Activated T-helper 9 cell treated with anti-CD3 and anti-CD28 coated beads, Interleukin-2, amount 50 U/mL, for 16 hours (primary cell): Measurements from ENCODE around the gene CDC73.
"Not testable (repeated sequence)": the region's sequence is repeated elsewhere in the genome, so short reads cannot be mapped to it uniquely, and the experiment has no call there.

Experiments
- DNase-seq: peaks from one replicate; pipeline ENCODE4 v3.0.0-alpha.2; 2020; ENCODE audit warnings: low read depth

The CDC73 gene

DNA sequence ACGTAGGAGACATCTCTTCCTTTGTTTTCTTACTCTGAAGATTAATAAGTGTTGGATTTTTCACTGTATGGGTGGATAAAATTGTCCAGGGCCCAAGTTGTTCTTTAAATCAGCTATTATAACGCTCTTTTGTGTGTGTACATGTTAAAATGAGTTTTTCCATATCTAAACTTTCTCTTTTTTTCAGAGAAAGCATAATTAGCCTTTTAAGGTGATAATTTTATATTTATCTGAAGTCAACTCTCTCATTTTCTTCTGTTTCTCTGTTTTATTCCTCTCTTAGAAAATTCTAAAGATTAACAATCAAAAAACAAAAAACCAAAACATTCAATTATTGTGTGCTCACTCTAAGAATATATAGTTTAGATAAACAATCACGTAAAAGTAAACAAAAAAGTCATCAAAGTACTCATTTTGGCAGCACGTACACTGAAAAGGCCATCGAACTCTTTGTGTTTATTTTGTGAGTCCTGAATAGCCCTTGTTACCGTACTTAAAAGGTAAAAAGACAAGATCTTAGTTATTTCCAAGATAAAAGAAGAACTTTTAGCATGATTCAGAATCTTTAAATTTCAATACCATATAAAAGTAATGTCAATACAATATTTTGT lies 7.2 kb upstream of the CDC73 start:
- no peak for DNase-seq

DNA sequence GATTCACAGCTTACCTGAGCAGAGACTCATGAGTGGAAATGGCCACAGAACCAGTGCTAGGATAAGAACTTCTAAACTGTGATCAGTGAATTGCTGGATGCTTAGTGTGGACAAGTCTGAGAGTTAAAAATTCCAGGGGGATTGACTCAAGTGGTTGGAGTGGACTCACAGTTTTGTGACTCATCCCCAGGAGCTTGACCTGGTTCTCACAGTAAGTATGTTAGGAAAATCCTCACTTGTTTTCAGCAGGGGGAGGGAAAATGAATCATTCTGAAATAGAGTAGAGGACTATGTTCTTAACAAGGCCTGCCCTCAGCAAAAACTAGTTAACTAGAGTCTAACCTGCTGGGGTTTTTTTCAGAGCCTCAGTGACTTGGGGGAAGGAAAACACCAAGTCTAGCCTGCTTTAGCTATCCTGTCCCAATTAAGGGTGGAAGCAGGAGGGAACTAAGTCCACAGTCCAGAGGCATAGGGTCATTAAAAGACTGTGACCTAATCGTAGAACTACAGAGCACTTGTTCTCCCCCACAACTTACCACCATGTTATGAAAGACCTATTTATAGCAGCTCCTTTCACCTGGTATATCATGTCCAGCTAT lies 6.1 kb upstream of the CDC73 start:
- no peak for DNase-seq

DNA sequence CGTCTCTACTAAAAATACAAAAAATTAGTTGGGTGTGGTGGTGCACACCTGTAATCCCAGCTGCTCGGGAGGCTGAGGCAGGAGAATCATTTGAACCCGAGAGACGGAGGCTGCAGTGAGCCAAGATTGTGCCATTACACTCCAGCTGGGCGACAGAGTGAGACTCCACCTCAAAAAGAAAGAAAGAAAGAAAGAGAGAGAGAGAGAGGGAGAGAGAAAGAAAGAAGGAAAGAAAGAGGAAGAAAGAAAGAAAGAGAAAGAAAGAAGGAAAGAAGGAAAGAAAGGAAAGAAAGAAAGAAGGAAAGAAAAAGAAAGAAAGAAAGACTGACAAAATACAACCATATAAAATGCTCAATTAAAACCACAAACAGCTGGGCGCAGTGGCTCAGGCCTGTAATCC lies 4.7 kb upstream of the CDC73 start:
- not testable (repeated sequence) for DNase-seq

- no peak for DNase-seq
Observed at GRCh38 chr1:193118194-193118593, 3.6 kb upstream of the CDC73 start.

DNA sequence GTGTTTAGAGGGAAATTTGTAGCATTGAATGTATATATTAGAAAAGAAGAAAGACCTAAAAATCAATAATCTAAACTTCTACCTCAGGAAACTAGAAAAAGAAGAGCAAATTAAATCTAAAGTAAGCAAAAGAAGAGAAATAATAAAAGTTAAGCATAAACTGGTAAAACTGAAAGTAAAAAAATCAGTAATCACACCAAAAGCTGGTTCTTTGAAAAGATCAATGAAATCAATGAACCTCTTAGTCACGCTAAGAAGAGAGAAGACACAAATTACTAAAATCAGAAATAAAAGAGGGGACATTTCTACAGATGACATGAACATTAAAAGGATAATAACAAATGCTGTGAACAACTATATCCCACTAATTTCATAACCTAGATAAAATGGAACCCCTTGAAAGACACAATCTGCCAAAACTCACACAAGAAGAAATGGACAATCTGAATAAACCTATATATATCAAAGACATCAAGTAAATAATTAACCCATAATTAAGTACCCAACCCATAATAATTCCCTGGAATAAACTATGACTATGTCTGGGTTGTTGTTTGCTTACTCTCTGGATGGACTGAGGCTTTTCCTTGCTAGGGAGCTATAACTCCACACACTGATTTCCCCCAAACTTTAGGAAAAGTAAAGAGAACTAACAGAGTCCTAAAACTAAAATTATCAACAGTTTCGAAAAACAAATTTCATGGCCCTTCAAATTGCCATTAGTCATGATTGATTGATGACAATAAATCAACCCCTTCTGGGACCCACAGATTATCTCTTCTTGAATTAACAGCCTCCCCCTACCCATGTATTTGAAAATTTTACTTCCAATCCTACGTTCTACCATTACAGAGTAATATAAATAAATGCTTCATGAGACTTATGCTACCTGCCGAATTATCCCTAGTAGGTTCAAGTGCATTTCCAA lies 2.8 kb upstream of the CDC73 start:
- DNase-seq = no peak

DNA sequence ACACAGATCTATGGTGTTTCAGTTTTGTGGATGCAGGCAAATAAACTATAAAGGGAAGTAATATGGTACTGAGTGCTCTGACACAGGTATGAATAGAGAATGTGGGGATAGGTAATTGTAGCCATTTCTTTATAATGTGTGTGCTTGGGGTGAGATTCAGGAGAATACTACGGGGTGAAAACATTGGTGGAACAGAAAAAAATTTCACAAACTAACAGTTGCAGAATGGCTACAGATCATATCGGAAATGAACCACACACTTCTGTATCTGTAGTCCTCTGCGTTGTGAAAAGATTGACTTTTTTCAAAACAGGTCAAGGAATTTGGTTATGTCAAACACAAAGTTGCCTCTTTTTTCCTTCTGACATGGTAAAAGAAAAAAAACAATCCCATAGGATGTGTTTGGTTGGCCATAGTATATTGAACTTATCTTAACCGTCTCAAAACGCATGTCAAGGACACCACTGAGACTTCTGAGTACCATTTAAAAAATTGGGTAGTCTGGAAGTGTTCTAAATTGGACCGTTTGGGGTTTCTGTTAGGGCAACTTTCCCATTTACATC lies 1.1 kb upstream of the CDC73 start:
- DNase-seq = no peak

GRCh38 chr1:193123751-193124150 lies 1.9 kb downstream of the CDC73 start:
- DNase-seq = no peak

GRCh38 chr1:193125369-193125768 lies 3.5 kb downstream of the CDC73 start:
- no peak for DNase-seq

GRCh38 chr1:193131266-193131860 lies 9.5 kb downstream of the CDC73 start:
- no peak for DNase-seq

- DNase-seq = no peak
Observed at GRCh38 chr1:193140254-193140653, 18.4 kb downstream of the CDC73 start.

DNA sequence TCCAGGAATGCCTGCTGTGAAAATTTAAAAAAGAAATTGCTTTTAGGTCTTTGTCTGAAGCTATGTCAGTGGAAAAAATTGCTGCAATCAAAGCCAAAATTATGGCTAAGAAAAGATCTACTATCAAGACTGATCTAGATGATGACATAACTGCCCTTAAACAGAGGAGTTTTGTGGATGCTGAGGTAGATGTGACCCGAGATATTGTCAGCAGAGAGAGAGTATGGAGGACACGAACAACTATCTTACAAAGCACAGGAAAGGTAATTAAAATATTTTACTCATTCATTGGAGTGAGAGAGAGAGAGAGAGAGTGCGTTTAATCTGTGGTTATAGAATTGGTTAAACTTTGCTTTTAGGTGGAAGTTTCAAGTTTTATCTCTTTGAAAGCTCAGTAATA lies 20.0 kb downstream of the CDC73 start:
- DNase-seq = no peak

DNA sequence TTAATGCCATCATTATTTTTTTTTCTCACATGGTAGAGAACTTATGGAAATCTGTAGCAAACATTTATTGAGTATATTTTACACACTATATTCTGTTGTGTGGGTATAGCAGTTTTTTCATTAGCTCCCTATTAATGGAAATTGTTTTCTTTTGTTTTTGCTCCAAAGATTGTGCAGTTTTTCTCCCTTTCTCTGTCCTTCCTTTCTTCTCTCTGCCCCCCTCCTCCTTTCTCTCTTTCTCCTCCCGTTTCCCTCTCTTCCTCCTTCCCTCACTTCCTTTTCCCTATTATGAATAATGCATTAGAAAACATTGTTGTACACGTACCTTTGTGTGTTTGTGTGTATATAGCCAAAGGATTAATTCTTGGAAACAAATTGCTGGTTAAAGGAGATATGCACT lies 20.6 kb downstream of the CDC73 start:
- DNase-seq = no peak

GRCh38 chr1:193143285-193143684 lies 21.5 kb downstream of the CDC73 start:
- no peak for DNase-seq

DNA sequence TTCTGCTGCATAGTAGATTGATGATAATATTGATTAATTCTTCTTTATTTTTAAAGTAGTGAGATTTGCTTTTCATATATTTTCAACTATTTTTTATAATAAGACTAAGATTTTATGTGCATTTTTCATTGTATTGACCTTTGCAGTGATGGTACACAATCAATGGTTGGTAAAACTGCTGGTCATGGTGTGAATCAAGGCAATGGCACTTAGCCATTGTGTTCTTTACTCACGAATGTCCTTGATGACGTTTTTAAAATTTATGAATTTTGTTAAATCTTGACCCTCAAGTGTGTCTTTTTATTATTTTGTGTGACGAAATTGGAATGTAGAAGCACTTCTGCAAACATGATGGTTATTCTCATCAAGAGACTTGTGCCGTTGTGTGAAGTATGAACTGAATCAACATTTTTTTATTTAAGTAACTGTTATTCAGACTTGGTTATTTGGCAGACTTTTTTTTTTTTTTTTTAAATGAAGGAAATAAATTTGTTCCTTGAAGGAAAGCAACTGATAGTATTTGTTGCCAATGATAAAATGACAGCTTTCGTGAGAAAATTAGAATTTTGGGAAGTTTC lies 22.6 kb downstream of the CDC73 start:
- no peak for DNase-seq

DNA sequence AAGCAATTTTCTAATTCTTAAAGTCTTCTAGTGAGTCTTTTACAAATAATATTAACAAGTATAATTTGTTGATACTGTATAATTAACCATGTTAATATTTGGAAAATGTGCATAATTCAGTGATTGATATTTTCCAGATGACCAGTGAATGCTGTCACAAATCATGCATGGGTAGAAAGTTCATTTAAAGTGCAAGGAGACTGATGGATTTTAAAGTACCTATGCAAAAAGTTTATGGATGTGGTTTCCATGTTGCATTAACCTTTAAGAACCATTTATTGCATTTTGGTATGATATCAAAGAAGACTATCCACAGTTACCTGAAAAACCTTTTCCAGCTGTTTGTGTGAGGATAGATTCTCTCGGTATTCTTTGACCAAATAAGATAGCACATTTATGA lies 23.2 kb downstream of the CDC73 start:
- no peak for DNase-seq

DNA sequence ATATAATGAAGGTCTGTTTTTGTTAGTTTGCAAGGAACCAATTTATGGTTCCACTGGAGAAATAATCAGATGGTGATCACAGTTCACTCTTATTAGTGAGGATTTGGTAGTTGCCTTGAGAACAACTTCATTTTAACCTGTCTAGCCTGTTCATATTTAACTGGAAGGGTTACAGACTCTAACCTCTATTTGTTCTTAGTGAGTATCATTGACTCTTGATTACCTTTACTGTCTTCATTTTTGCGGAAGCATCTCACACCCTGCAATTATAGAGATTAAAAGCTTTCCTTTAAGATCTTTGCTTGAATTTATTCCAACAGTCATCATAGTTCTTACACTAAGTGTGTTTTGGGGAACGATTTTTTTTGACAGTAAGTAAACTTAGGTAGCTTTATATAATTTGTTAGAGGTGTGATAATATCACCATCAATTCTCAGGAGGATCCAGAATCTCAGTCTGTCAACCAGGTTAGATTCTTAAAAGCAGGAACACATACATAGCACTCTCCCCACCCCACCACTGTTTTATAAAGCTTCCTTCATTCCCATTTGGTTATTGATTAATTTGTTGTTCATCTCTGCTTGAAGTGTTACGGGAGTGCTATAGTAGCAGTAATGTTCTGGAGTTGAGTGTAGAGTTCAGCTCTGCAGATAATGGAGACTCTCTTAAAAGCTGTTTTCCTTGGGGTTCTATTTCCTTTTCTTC lies 34.4 kb downstream of the CDC73 start:
- DNase-seq = no peak

- DNase-seq = no peak
Observed at GRCh38 chr1:193156822-193157142, 35.0 kb downstream of the CDC73 start.

- no peak for DNase-seq
Observed at GRCh38 chr1:193157360-193157759, 35.5 kb downstream of the CDC73 start.

GRCh38 chr1:193176113-193176512 lies 54.3 kb downstream of the CDC73 start:
- DNase-seq = no peak

DNA sequence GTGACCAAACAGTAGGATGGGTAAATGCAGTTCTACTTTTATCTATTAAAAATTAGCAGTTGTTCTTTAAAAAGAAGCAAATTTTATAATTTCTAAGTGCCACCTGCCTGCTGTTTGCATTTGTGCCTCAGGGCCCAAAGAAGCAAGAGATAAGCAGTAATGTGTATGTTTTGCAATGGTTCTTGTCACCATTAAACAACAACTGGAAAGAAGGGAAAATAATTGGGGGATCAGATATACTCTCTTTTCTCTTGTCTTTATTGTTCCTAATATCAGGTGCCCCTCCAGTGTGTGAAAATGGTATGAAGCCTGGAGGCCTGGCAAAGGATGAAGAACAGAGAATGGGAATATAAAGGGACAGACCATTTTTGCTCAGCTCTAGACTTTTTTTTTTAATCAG lies 55.0 kb downstream of the CDC73 start:
- no peak for DNase-seq

DNA sequence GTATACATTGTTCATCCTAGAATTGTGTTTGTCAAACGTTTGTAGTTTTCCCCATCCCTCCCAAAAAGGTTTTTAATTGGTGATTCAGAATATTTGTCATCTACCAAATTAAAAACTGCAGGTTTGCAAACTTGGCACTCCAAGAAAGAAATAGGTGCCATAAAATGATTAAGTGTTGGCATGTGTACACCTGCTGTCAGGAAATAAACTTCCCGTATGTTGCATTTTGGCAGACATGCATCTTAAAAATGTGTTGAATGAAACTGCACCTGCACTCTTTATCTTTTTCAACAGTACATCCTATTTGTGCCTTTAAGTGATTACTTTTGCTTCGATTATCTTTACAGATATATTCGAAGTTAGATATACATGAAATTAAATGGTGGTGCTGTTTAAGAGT lies 57.3 kb downstream of the CDC73 start:
- DNase-seq = no peak

DNA sequence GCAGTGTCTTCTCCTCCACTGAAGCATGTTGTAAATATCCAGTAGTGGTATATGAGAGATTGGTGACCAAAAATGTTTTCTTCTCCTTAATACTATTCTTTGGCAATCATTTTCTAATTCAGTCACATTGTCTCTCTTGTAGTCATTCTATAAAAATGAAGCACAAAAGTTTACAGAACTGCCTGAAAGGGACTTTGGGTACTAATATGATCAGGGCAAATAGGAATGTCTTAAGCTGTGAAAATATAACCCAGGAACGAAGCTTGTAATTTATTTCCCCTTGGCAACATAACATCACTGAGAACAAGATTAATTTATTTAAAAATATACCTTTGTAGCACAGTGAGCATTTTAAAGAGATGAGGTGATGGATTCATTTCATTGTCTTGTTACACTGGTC lies 59.7 kb downstream of the CDC73 start:
- no peak for DNase-seq
